CD8-positive, alpha-beta memory T cell (primary cell): ENCODE data around the gene TMEM132E. TPM values are rescaled to one million over a fixed set of nuclear protein-coding genes. Genes with fewer than 3 reads are reported as not detected.

ENCODE experiments used
- CTCF ChIA-PET: fragments of 350-600 bp; sonication (Branson Sonifier 250); formaldehyde crosslinking; loops from one replicate; lab custom pipeline; 2021; ENCODE audit warnings: antibody characterized with exemption; lab: Charles Lee
- POLR2A ChIA-PET: fragments of 350-600 bp; sonication (Branson Sonifier 250); formaldehyde crosslinking; loops from one replicate; lab custom pipeline; 2021; ENCODE audit warnings: antibody characterized with exemption; lab: Charles Lee
- DNase-seq, 5 donors: peaks; one replicate each; pipeline versions ENCODE4 v3.0.0 to v3.0.0-alpha.2; 2020 to 2022; ENCODE audit warnings: mixed read lengths in 1 of 5
- H3K27ac ChIP-seq: one replicate; pipeline ENCODE4 v1.7.0; 2013; ENCODE audit warnings: low read depth, mild to moderate bottlenecking, low read length, moderate library complexity
- H3K27me3 ChIP-seq: 2 replicates; pipeline ENCODE4 v1.7.0; 2013; ENCODE audit warnings: low read length, mild to moderate bottlenecking; ENCODE audit not compliant: insufficient read depth, poor library complexity, severe bottlenecking
- H3K36me3 ChIP-seq: 2 replicates; pipeline ENCODE4 v1.7.0; 2013; ENCODE audit warnings: mild to moderate bottlenecking, low read length, moderate library complexity; ENCODE audit not compliant: insufficient read depth
- H3K4me1 ChIP-seq: 2 replicates; pipeline ENCODE4 v1.7.0; 2013; ENCODE audit warnings: mild to moderate bottlenecking, low read length, moderate library complexity; ENCODE audit not compliant: insufficient read depth
- H3K4me3 ChIP-seq: 2 replicates; pipeline ENCODE4 v1.7.0; 2013; ENCODE audit warnings: mild to moderate bottlenecking, low read length
- H3K9me3 ChIP-seq: 2 replicates; pipeline ENCODE4 v1.7.0; 2013; ENCODE audit warnings: mild to moderate bottlenecking, low read length
- H3K27ac Mint-ChIP-seq, 8 donors: one replicate each; pipeline ENCODE4 v1.8.0; 2020 to 2021; ENCODE audit warnings: mixed read lengths in 8 of 8, mild to moderate bottlenecking in 6 of 8, inconsistent platforms in 3 of 8, moderate library complexity in 3 of 8
- H3K27me3 Mint-ChIP-seq, 2 donors: one replicate each; pipeline ENCODE4 v1.8.0; 2020 to 2021; ENCODE audit warnings: mixed read lengths in 2 of 2, mild to moderate bottlenecking in 1 of 2, moderate library complexity in 1 of 2
- H3K36me3 Mint-ChIP-seq, 3 donors: one replicate each; pipeline ENCODE4 v1.8.0; 2020 to 2021; ENCODE audit warnings: mixed read lengths in 3 of 3, inconsistent platforms in 1 of 3, mild to moderate bottlenecking in 1 of 3
- H3K4me1 Mint-ChIP-seq, 3 donors: one replicate each; pipeline ENCODE4 v1.8.0; 2020 to 2021; ENCODE audit warnings: mixed read lengths in 3 of 3, inconsistent platforms in 1 of 3, mild to moderate bottlenecking in 1 of 3
- H3K4me3 Mint-ChIP-seq, 7 donors: one replicate each; pipeline ENCODE4 v1.8.0; 2020 to 2021; ENCODE audit warnings: mixed read lengths in 7 of 7, mild to moderate bottlenecking in 6 of 7, moderate library complexity in 4 of 7, inconsistent platforms in 2 of 7
- H3K9me3 Mint-ChIP-seq, 5 donors: one replicate each; pipeline ENCODE4 v1.8.0; 2020 to 2022; ENCODE audit warnings: mixed read lengths in 5 of 5, mild to moderate bottlenecking in 3 of 5, moderate library complexity in 2 of 5, inconsistent platforms in 1 of 5
- polyA plus RNA-seq: library from polyadenylated mRNA; unstranded; fragments of 300-500 nt; fragmentation: Illumina TruSeq; gene quantifications from one replicate; pipeline ENCODE4 v1.2.3, GENCODE V29; 2021
- total RNA-seq, 2 experiments: library from RNA; stranded (reverse); gene quantifications; one replicate each; pipeline ENCODE4 v1.2.3, GENCODE V29; 2021

TMEM132E gene
- total and polyA plus RNA-seq, 3 experiments from 2014 or later = 0.24 TPM; not detected in 2

GRCh38 chr17:34596920-34597319 is 17.5 kb downstream of the TMEM132E start:
- Histone ChIP-seq H3K36me3 (no peaks in the 10 kb centered on the region), H3K9me3 (no peaks in the 10 kb centered on the region), H3K27ac (no peak overlapping the region), H3K4me1 (no peaks in the 10 kb centered on the region), H3K27me3 (no peaks in the 10 kb centered on the region), H3K4me3 (no peak overlapping the region)
- Mint-ChIP-seq H3K4me3 (no peak overlapping the region), H3K9me3 (no peaks in the 10 kb centered on the region), H3K27me3 (peaks cover 26 to 41% of the 10 kb centered on the region in 2 donors), H3K4me1 (no peaks in the 10 kb centered on the region), H3K36me3 (no peaks in the 10 kb centered on the region), H3K27ac (no peak overlapping the region)
- CTCF ChIA-PET = interaction anchor here (1.0 kb wide), 1 partner anchor 41 kb away, joined by 4 read pairs; no protein-coding TSS in a partner anchor
- no peak for DNase-seq
- POLR2A ChIA-PET = interaction anchor here (0.6 kb wide), 1 partner anchor 381 kb away, joined by 5 read pairs; no protein-coding TSS in a partner anchor

GRCh38 chr17:34598161-34598776 is 18.9 kb downstream of the TMEM132E start:
- CTCF ChIA-PET = no interaction called here
- no peak overlapping the region for H3K4me3 Mint-ChIP-seq
- Histone ChIP-seq H3K4me3 (no peak overlapping the region), H3K36me3 (no peaks in the 10 kb centered on the region), H3K27ac (no peak overlapping the region), H3K9me3 (no peaks in the 10 kb centered on the region), H3K27me3 (no peaks in the 10 kb centered on the region), H3K4me1 (no peaks in the 10 kb centered on the region)
- no peaks in the 10 kb centered on the region for H3K36me3 Mint-ChIP-seq
- POLR2A ChIA-PET = no interaction called here
- peak overlapping the region in 1 of 8 donors; percentile 48 for H3K27ac Mint-ChIP-seq
- no peak for DNase-seq
- H3K4me1 Mint-ChIP-seq = no peaks in the 10 kb centered on the region
- peaks cover 24 to 41% of the 10 kb centered on the region in 2 donors for H3K27me3 Mint-ChIP-seq
- no peaks in the 10 kb centered on the region for H3K9me3 Mint-ChIP-seq

- no peak overlapping the region for H3K27ac ChIP-seq
- DNase-seq = no peak
- H3K4me3 ChIP-seq = no peak overlapping the region
- H3K9me3 ChIP-seq = no peaks in the 10 kb centered on the region
- ChIA-PET CTCF (interaction anchor here (2.2 kb wide), 1 partner anchor 16 kb away, joined by 5 read pairs; no protein-coding TSS in a partner anchor), POLR2A (no interaction called here)
- Mint-ChIP-seq H3K4me3 (no peak overlapping the region), H3K27ac (no peak overlapping the region), H3K36me3 (no peaks in the 10 kb centered on the region), H3K4me1 (no peaks in the 10 kb centered on the region), H3K9me3 (no peaks in the 10 kb centered on the region), H3K27me3 (peaks cover 21 to 43% of the 10 kb centered on the region in 2 donors)
- H3K4me1 ChIP-seq = no peaks in the 10 kb centered on the region
- no peaks in the 10 kb centered on the region for H3K36me3 ChIP-seq
- H3K27me3 ChIP-seq = no peaks in the 10 kb centered on the region
Observed at GRCh38 chr17:34601416-34601815, 22.0 kb downstream of the TMEM132E start.

GRCh38 chr17:34603974-34604373 is 24.6 kb downstream of the TMEM132E start:
- H3K4me3 Mint-ChIP-seq = no peak overlapping the region
- Histone ChIP-seq H3K36me3 (no peaks in the 10 kb centered on the region), H3K27ac (no peak overlapping the region), H3K4me1 (no peaks in the 10 kb centered on the region), H3K9me3 (no peaks in the 10 kb centered on the region), H3K27me3 (no peaks in the 10 kb centered on the region), H3K4me3 (no peak overlapping the region)
- CTCF ChIA-PET = interaction anchor here (0.7 kb wide), 1 partner anchor 54 kb away, joined by 3 read pairs; no protein-coding TSS in a partner anchor
- peaks cover 25 to 59% of the 10 kb centered on the region in 2 donors for H3K27me3 Mint-ChIP-seq
- POLR2A ChIA-PET = interaction anchor here (0.6 kb wide), 1 partner anchor 1918 kb away, joined by 3 read pairs; no protein-coding TSS in a partner anchor
- H3K4me1 Mint-ChIP-seq = no peaks in the 10 kb centered on the region
- DNase-seq = no peak
- no peaks in the 10 kb centered on the region for H3K9me3 Mint-ChIP-seq
- peak overlapping the region in 1 of 8 donors; percentile 43 for H3K27ac Mint-ChIP-seq
- H3K36me3 Mint-ChIP-seq = no peaks in the 10 kb centered on the region

GRCh38 chr17:34606763-34607162 is 27.4 kb downstream of the TMEM132E start:
- H3K9me3 Mint-ChIP-seq = peaks cover 0 to 2% (median 0%) of the 10 kb centered on the region in 5 donors
- no peaks in the 10 kb centered on the region for H3K4me1 Mint-ChIP-seq
- no peak for DNase-seq
- H3K27me3 Mint-ChIP-seq = peaks cover 40 to 75% of the 10 kb centered on the region in 2 donors
- peaks cover 4% of the 10 kb centered on the region for H3K27me3 ChIP-seq
- no peak overlapping the region for H3K4me3 Mint-ChIP-seq
- no peaks in the 10 kb centered on the region for H3K36me3 Mint-ChIP-seq
- no peak overlapping the region for H3K4me3 ChIP-seq
- H3K27ac ChIP-seq = no peak overlapping the region
- no peaks in the 10 kb centered on the region for H3K4me1 ChIP-seq
- H3K9me3 ChIP-seq = no peaks in the 10 kb centered on the region
- ChIA-PET POLR2A (no interaction called here), CTCF (interaction anchor here (1.3 kb wide), 1 partner anchor 11 kb away, joined by 3 read pairs; no protein-coding TSS in a partner anchor)
- no peak overlapping the region for H3K27ac Mint-ChIP-seq
- H3K36me3 ChIP-seq = no peaks in the 10 kb centered on the region

- no peaks in the 10 kb centered on the region for H3K4me1 Mint-ChIP-seq
- CTCF ChIA-PET = no interaction called here
- no peak overlapping the region for H3K4me3 Mint-ChIP-seq
Observed at GRCh38 chr17:34607917-34608316, 28.5 kb downstream of the TMEM132E start.

GRCh38 chr17:34609210-34609609 is 29.8 kb downstream of the TMEM132E start:
- no peaks in the 10 kb centered on the region for H3K36me3 ChIP-seq
- Mint-ChIP-seq H3K27ac (peak overlapping the region in 1 of 8 donors; percentile 7), H3K36me3 (no peaks in the 10 kb centered on the region), H3K27me3 (peaks cover 34 to 77% of the 10 kb centered on the region in 2 donors), H3K4me1 (no peaks in the 10 kb centered on the region), H3K9me3 (peaks cover 0 to 2% (median 0%) of the 10 kb centered on the region in 5 donors), H3K4me3 (no peak overlapping the region)
- no peaks in the 10 kb centered on the region for H3K4me1 ChIP-seq
- no peaks in the 10 kb centered on the region for H3K9me3 ChIP-seq
- no peak for DNase-seq
- H3K27me3 ChIP-seq = peaks cover 4% of the 10 kb centered on the region
- H3K27ac ChIP-seq = no peak overlapping the region
- CTCF ChIA-PET = no interaction called here
- POLR2A ChIA-PET = interaction anchor here (0.6 kb wide), 1 partner anchor 1452 kb away, joined by 3 read pairs; no protein-coding TSS in a partner anchor
- H3K4me3 ChIP-seq = no peak overlapping the region

More at GRCh38 chr17:34607917-34608316, 28.5 kb downstream of the TMEM132E start:
- Histone ChIP-seq H3K4me3 (no peak overlapping the region), H3K27me3 (peaks cover 4% of the 10 kb centered on the region), H3K9me3 (no peaks in the 10 kb centered on the region), H3K36me3 (no peaks in the 10 kb centered on the region), H3K4me1 (no peaks in the 10 kb centered on the region), H3K27ac (no peak overlapping the region)
- POLR2A ChIA-PET = no interaction called here
- H3K9me3 Mint-ChIP-seq = peaks cover 0 to 2% (median 0%) of the 10 kb centered on the region in 5 donors
- H3K27me3 Mint-ChIP-seq = peaks cover 38 to 78% of the 10 kb centered on the region in 2 donors
- no peak overlapping the region for H3K27ac Mint-ChIP-seq
- H3K36me3 Mint-ChIP-seq = no peaks in the 10 kb centered on the region
- no peak for DNase-seq

- Histone ChIP-seq H3K9me3 (no peaks in the 10 kb centered on the region), H3K36me3 (no peaks in the 10 kb centered on the region), H3K27me3 (peaks cover 4% of the 10 kb centered on the region), H3K4me3 (no peak overlapping the region), H3K4me1 (no peaks in the 10 kb centered on the region), H3K27ac (no peak overlapping the region)
- CTCF ChIA-PET = no interaction called here
- Mint-ChIP-seq H3K4me1 (no peaks in the 10 kb centered on the region), H3K36me3 (no peaks in the 10 kb centered on the region), H3K9me3 (peaks cover 0 to 2% (median 0%) of the 10 kb centered on the region in 5 donors), H3K4me3 (no peak overlapping the region), H3K27ac (peak overlapping the region in 1 of 8 donors; percentile 54), H3K27me3 (peaks cover 39 to 79% of the 10 kb centered on the region in 2 donors)
- DNase-seq = no peak
- POLR2A ChIA-PET = no interaction called here
Observed at GRCh38 chr17:34610039-34610438, 30.7 kb downstream of the TMEM132E start.
